Tibial nerve (tissue), 4 donors: ENCODE results near the gene CD180.

Experiments used
- EP300 ChIP-seq, 2 donors: sonication (generic); formaldehyde crosslinking; IDR thresholded peaks; one replicate each; pipeline ENCODE4 v1.6.1; 2017; ENCODE audit warnings: antibody characterized with exemption in 2 of 2, mild to moderate bottlenecking in 1 of 2
- TF ChIP-seq, protein P1 (sequence below), 5 experiments: fragments of 200-600 bp in 3 of 5; fragments of 450-650 bp in 2 of 5; sonication (generic) in 3 of 5; IDR thresholded peaks; one replicate each; pipeline ENCODE4 v1.5.1; 2016 to 2019; ENCODE audit warnings: antibody characterized with exemption in 5 of 5, mild to moderate bottlenecking in 3 of 5, moderate library complexity in 2 of 5

DNA sequence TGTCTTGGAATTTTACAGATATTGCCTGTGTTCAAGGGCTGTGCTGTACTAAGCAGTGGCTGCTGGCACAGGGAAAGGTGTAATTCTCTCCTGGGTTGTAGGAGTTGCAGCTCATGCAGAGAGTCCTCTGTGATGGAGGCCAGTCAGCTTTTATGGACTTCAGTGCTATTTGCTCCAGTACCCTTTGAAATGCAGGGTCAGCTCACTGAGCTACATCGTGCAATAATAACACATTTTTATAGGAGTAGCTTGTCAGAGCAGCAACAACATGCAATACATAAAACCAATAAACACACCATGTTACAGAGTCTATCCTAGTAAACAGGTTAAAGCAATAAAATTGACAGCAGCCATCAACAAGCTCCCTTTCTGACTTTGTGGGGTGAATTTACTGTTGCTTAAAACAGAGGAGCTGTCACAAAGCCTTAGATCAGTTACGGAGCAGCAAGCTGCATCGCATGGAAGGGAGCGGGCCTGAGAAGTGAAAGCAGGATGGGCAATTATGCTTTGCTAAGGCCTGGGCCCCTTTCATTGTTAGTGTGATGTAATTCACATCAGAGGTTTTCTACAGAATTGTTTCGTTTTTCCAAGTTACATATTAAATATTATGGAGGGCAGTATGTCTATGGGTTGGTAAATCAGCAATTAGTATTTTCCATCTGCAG lies 16.8 kb downstream of the CD180 start:
- TF ChIP-seq, protein P1, sequence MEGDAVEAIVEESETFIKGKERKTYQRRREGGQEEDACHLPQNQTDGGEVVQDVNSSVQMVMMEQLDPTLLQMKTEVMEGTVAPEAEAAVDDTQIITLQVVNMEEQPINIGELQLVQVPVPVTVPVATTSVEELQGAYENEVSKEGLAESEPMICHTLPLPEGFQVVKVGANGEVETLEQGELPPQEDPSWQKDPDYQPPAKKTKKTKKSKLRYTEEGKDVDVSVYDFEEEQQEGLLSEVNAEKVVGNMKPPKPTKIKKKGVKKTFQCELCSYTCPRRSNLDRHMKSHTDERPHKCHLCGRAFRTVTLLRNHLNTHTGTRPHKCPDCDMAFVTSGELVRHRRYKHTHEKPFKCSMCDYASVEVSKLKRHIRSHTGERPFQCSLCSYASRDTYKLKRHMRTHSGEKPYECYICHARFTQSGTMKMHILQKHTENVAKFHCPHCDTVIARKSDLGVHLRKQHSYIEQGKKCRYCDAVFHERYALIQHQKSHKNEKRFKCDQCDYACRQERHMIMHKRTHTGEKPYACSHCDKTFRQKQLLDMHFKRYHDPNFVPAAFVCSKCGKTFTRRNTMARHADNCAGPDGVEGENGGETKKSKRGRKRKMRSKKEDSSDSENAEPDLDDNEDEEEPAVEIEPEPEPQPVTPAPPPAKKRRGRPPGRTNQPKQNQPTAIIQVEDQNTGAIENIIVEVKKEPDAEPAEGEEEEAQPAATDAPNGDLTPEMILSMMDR (IDR thresholded peaks at IDR 0.05), result no peak
- no peak for TF ChIP-seq EP300 (IDR thresholded peaks at IDR 0.05)
